Stimulated activated naive CD8-positive, alpha-beta T cell treated with anti-CD3 and anti-CD28 coated beads, Interleukin-15, Interleukin-2, amounts not matched to agents 100 ng/mL and 50 ng/mL, for 24 hours (primary cell): ENCODE results near the gene YWHAE.
"Not testable (repeated sequence)": the region's sequence is repeated elsewhere in the genome, so short reads cannot be mapped to it uniquely, and the experiment has no call there.

Experiments used
- H3K27ac Mint-ChIP-seq: one replicate; pipeline ENCODE4 v1.8.0; 2021; ENCODE audit warnings: mild to moderate bottlenecking, mixed read lengths
- H3K27me3 Mint-ChIP-seq: one replicate; pipeline ENCODE4 v1.8.0; 2021; ENCODE audit warnings: mixed read lengths
- H3K36me3 Mint-ChIP-seq: one replicate; pipeline ENCODE4 v1.8.0; 2021; ENCODE audit warnings: low read depth, mixed read lengths
- H3K4me1 Mint-ChIP-seq: one replicate; pipeline ENCODE4 v1.8.0; 2021; ENCODE audit warnings: low read depth, mixed read lengths
- H3K4me3 Mint-ChIP-seq: one replicate; pipeline ENCODE4 v1.8.0; 2021; ENCODE audit warnings: mild to moderate bottlenecking, mixed read lengths
- H3K9me3 Mint-ChIP-seq: one replicate; pipeline ENCODE4 v1.8.0; 2021; ENCODE audit warnings: mixed read lengths

The YWHAE gene

DNA sequence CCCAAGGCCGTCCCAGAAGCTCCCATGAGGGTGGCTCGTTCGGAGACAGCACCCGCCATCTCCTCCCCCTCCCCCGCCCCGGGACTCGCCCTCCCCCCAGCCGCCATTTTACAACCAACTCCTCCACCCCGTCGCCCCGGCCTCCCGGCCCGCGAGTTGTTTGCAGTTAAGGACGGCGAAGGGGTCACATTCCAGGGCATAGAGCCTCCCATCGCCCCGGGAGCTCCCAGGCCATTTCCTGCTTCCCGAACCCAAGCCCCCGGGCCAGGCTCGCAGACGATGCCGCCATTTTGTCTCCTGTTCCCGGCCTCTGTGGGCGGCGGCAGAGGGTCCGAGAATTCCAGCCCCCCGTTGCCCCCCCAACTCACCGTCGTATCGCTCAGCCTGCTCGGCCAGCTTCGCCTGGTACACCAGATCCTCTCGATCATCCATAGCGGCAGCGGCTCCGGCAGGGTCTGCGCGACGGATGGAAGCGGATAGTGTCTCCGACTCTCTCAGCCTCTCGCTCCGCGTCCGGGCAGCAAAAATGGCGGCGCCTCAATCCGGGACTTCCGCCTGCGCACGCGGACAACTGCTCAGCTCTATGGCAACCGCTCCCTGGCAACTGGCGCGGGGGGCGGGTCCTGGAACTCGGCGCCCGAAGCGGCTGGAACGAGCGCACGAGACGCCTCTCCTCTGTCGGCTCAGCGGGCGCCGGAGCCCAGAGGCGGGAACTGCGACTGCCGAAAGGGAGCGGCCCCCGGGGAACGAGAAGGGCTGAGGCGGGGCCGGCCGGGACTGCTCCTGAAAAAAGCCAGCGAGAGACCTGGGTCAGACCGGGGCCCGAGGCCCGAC, at the start of gene YWHAE:
Gene YWHAE (minus strand): TSS at position 544 of the 834 bp plus-strand sequence. CDS start 112 bp downstream, at position 432.
- Mint-ChIP-seq H3K4me1 (peaks cover 35% of the 10 kb centered on the region), H3K27me3 (no peaks in the 10 kb centered on the region), H3K4me3 (peak within 1 kb of the TSS; percentile 99), H3K9me3 (no peaks in the 10 kb centered on the region), H3K27ac (peak within 1 kb of the TSS; percentile 100), H3K36me3 (peaks cover 40% of the 10 kb centered on the region)

DNA sequence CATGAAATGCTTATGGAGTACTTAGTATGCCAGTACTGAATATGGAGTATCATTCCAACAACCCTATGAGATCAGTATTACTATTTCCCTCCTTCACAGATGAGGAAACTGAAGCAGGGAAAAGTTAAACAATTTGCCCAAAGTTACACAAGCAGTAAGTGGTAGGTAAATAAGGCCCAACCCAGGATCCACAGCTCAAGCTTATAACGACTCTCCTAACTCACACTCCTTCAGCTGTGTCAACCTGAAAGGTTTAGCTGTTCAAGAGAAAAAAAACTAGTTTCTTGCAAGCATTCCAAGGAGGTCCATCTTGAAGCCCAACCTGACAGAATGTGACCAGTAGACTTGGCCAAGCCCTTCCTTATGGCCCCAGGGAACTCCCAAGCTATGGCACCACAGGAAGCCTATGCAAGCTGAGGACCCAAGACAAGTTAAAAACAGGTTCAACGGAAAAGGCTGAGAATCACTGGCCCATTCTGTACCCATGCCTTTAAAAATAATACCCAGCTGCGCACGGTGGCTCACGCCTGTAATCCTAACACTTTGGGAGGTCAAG, 49.5 kb upstream of the YWHAE start:
- H3K27me3 Mint-ChIP-seq: no peaks in the 10 kb centered on the region
- peaks cover 54% of the 10 kb centered on the region for H3K4me1 Mint-ChIP-seq
- peaks cover 32% of the 10 kb centered on the region for H3K36me3 Mint-ChIP-seq
- no peak overlapping the region for H3K4me3 Mint-ChIP-seq
- H3K27ac Mint-ChIP-seq: no peak overlapping the region
- no peaks in the 10 kb centered on the region for H3K9me3 Mint-ChIP-seq

DNA sequence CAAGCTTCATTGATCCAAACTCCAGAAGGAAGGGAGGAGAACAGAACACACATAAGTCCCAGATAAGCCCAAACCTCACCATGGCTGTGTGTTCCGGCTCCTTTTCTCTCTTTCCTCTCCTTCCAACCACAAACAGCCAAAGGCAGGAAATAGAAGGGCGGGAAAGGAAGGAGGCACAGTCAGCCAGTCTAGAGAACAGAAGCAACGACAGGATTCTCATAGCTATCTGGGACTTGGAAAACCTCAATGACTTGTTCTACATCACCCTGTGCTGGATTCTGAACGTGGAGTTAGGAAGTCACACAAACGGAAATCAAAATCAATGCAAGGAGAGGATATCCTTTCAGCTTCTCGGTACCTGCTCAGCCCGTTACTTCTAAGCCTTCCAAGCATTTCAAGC, 47.0 kb upstream of the YWHAE start:
- H3K4me3 Mint-ChIP-seq: no peak overlapping the region
- H3K27me3 Mint-ChIP-seq: no peaks in the 10 kb centered on the region
- H3K36me3 Mint-ChIP-seq: peaks cover 16% of the 10 kb centered on the region
- H3K27ac Mint-ChIP-seq: no peak overlapping the region
- H3K9me3 Mint-ChIP-seq: no peaks in the 10 kb centered on the region
- peaks cover 35% of the 10 kb centered on the region for H3K4me1 Mint-ChIP-seq

DNA sequence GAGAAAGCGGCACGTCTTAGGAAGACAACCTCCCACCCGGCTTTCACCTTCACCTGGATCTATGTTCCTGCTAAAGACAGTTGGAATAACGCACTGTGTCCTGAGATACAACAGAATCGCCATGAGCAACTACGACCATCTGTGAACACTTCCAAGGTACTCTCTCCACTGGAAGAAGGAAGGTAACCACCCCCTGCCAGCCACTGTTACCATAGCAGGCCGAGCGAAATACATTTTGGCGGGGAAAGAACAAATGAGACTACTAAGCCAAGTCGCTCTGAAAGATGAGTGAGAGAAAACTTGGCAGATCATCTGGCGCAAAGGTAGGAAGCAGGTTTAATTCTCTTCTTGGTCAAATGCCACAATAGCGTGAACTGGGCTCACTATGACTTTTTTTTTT, 46.2 kb upstream of the YWHAE start:
- H3K36me3 Mint-ChIP-seq: peaks cover 8% of the 10 kb centered on the region
- H3K4me1 Mint-ChIP-seq: peaks cover 33% of the 10 kb centered on the region
- peak overlapping the region; percentile 38 for H3K27ac Mint-ChIP-seq
- H3K4me3 Mint-ChIP-seq: no peak overlapping the region
- H3K27me3 Mint-ChIP-seq: no peaks in the 10 kb centered on the region
- H3K9me3 Mint-ChIP-seq: no peaks in the 10 kb centered on the region

DNA sequence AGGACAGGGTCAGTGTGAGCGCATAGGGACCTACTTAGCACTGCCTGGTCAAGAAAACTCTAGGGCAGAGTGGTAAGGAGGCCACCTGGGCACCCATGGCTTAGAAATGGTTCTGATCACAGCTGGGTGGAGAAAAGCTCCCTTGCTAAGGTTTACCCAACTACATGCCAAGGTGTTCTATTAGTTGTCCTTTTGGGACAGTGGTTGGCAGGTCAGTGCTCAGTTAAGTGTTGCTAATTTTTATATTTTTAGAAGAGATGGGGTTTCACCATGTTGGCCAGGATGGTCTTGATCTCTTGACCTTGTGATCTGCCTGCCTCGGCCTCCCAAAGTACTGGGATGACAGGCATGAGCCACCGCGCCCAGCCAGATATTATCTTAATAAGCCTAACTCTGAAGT, 45.7 kb upstream of the YWHAE start:
- peaks cover 33% of the 10 kb centered on the region for H3K4me1 Mint-ChIP-seq
- H3K36me3 Mint-ChIP-seq, H3K27ac Mint-ChIP-seq, H3K27me3 Mint-ChIP-seq, H3K9me3 Mint-ChIP-seq, H3K4me3 Mint-ChIP-seq: not testable (repeated sequence)

DNA sequence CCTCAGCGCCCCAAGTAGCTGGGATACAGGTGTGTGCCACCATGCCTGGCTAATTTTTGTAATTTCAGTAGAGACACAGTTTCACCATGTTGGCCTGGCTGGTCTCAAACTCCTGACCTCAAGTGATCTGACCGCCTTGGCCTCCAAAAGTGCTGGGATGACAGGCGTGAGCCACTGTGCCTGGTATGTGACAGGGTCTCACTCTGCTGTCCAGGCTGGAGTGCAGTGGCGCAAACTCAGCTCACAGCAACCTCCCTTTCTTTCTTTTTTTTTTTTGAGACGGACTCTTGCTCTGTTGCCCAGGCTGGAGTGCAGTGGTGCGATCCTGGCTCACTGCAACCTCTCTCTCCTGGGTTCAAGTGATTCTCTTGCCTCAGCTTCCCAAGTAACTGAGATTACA, 42.7 kb upstream of the YWHAE start:
- H3K36me3 Mint-ChIP-seq, H3K4me3 Mint-ChIP-seq, H3K9me3 Mint-ChIP-seq, H3K27me3 Mint-ChIP-seq, H3K27ac Mint-ChIP-seq: not testable (repeated sequence)
- H3K4me1 Mint-ChIP-seq: peaks cover 23% of the 10 kb centered on the region

DNA sequence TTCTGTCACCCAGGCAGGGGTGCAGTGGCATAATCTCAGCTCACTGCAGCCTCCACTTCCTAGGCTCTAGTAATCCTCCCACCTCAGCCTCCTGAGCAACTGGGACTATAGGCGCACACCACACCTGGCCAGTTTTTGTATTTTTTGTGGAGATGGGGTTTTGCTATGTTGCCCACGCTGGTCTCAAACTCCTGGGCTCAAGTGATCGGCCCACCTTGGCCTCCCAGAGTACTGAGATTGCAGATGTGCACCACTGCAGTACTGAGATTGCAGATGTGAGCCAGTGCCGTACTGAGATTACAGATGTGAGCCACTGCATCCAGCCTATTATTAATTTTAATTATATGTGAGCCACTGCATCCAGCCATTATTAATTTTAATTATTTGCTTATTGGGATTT, 42.2 kb upstream of the YWHAE start:
- Mint-ChIP-seq H3K27ac (no peak overlapping the region), H3K36me3 (peaks cover 10% of the 10 kb centered on the region), H3K27me3 (no peaks in the 10 kb centered on the region), H3K4me3 (no peak overlapping the region), H3K4me1 (peaks cover 20% of the 10 kb centered on the region), H3K9me3 (no peaks in the 10 kb centered on the region)

DNA sequence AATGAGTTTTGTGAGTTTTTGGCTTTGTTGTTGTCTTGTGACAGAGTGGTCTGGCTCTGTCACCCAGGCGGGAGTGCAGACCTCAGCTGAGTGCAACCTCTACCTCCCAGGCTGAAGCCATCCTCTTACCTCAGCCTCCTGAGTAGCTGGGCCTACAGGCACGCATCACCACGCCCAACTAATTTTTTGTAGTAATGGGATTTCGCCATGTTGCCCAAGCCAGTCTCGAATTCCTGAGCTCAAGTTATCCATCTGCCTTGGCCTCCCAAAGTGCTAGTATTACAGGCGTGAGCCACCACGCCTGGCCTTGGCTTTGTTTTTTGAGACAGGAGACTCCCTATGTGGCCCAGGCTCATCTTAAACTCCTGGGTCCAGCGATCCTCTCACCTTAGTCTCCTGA, 40.9 kb upstream of the YWHAE start:
- H3K36me3 Mint-ChIP-seq: peaks cover 22% of the 10 kb centered on the region
- H3K27me3 Mint-ChIP-seq: no peaks in the 10 kb centered on the region
- H3K4me1 Mint-ChIP-seq: peaks cover 16% of the 10 kb centered on the region
- H3K4me3 Mint-ChIP-seq: no peak overlapping the region
- no peaks in the 10 kb centered on the region for H3K9me3 Mint-ChIP-seq
- H3K27ac Mint-ChIP-seq: no peak overlapping the region

DNA sequence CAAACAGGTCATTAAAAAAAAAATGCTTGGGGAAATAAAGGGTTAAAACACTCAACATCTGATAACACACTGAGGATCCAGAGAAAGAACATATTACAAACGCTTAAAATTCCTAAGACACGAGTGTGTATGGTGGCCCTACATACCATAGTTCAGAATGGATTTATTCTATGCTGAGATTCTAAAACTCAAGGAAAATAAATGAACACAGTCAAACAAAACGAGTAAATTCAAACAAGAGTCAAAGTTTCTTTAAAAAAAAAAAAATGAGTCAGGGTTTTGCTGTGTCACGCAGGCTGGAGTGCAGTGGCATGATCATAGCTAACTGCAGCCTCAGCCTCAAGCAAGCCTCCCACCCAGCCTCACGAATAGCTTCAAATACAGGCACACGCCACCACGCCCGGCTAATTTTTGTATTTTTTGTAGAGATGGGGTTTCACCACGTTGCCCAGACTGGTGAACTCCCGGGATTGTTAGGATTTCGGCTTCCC, 38.6 kb upstream of the YWHAE start:
- Mint-ChIP-seq H3K4me3 (no peak overlapping the region), H3K4me1 (peaks cover 14% of the 10 kb centered on the region), H3K27me3 (no peaks in the 10 kb centered on the region), H3K9me3 (no peaks in the 10 kb centered on the region), H3K36me3 (peaks cover 42% of the 10 kb centered on the region), H3K27ac (no peak overlapping the region)

DNA sequence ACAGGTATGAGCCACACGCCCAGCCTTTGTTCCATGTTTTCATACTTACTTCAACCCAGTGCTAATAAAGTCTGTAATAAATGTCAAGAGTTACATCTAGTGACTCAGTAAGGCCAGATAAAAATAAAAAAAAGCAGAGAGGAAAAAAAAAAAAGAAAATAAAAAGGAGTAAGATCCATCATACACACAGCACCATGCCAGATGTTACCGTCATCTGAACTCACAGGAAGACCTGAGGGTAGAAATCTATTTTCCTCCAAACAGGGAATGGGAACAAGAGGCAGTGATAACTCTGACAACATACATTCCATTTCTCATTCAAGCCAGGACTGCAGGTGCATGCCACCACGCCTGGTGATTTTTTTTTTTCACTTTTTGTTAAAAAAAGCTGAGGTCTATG, 35.3 kb upstream of the YWHAE start:
- no peaks in the 10 kb centered on the region for H3K9me3 Mint-ChIP-seq
- peak overlapping the region; percentile 57 for H3K27ac Mint-ChIP-seq
- no peaks in the 10 kb centered on the region for H3K27me3 Mint-ChIP-seq
- H3K4me1 Mint-ChIP-seq: peaks cover 25% of the 10 kb centered on the region
- no peak overlapping the region for H3K4me3 Mint-ChIP-seq
- peaks cover 55% of the 10 kb centered on the region for H3K36me3 Mint-ChIP-seq

DNA sequence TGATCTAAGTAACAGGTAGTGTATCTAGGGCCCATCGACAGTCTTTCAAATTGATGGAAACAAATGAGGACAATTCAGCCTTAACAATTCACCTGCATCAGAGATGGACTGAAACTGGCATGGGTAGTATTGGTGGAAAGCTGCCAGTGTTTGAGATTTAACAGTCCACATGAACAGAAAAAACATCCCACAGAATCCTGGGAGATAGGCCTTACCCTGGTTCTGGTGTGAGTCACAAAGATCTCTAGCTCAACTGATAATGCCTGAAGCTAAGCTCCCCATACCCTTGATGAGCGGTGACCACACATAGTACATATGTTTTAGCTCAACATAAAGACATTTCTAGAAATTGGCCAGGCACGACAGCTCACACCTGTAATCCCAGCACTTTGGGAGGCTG, 34.1 kb upstream of the YWHAE start:
- H3K27me3 Mint-ChIP-seq: no peaks in the 10 kb centered on the region

DNA sequence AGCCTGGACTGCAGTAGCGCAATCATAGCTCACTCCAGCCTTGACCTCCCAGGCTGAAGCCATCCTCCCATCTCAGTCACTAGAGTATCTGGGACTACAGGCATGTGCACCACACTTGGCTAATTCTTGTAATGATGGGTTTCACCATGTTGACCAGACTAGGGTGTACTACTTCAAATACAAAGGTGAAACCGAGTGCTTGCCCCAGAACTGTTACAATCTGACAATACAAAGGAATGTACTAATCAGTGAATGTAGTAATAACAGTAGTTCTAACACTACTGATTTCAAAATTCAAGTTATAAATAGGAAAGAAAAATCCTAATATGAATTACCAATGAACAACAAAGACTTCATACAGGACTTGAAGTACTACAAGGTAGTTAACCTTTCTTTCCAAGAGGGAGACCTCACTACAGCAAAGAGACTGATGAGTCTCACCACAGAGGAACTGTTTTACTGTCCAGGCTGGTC, 31.6 kb upstream of the YWHAE start:
- Mint-ChIP-seq H3K27me3 (no peaks in the 10 kb centered on the region), H3K4me1 (peaks cover 14% of the 10 kb centered on the region), H3K36me3 (peaks cover 54% of the 10 kb centered on the region), H3K9me3 (no peaks in the 10 kb centered on the region), H3K4me3 (no peak overlapping the region), H3K27ac (no peak overlapping the region)

More for the DNA sequence above, 34.1 kb upstream of the YWHAE start:
- Mint-ChIP-seq H3K27ac (no peak overlapping the region), H3K36me3 (peaks cover 61% of the 10 kb centered on the region), H3K9me3 (no peaks in the 10 kb centered on the region), H3K4me1 (peaks cover 22% of the 10 kb centered on the region), H3K4me3 (no peak overlapping the region)

DNA sequence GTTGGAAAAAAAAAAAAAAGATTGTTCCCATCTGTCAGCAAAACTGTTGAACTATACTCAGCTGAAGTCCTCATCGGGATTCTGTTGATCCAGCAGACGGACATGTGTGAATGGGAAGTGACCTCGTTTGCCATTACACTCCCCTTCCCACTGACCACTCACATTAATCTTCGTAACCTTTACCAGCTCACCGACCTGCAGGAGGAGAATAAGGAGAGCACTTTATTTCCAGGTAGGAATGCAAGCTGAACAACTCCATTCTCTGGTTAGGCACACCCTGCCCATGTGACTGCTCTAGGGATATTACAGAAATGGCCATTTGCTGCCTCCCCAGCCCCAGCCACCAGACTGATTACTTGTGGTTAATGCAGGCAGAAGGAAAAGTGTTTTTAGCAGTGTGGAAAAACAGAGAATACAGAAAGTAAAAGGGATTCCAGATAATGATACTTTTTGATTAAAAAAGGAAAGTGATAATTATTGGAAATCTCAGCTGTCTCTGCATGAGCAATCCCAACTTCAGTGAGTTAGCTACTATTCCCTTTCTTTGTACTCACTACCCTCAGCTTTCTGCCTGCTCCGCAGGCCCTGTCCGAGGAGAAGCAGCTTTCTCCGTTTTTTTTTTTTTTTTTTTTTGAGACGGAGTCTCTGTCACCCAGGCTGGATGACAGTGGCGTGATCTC, 23.6 kb upstream of the YWHAE start:
- Mint-ChIP-seq H3K4me3 (no peak overlapping the region), H3K36me3 (peaks cover 41% of the 10 kb centered on the region), H3K27ac (peak overlapping the region; percentile 63), H3K4me1 (peaks cover 24% of the 10 kb centered on the region), H3K27me3 (no peaks in the 10 kb centered on the region), H3K9me3 (no peaks in the 10 kb centered on the region)

DNA sequence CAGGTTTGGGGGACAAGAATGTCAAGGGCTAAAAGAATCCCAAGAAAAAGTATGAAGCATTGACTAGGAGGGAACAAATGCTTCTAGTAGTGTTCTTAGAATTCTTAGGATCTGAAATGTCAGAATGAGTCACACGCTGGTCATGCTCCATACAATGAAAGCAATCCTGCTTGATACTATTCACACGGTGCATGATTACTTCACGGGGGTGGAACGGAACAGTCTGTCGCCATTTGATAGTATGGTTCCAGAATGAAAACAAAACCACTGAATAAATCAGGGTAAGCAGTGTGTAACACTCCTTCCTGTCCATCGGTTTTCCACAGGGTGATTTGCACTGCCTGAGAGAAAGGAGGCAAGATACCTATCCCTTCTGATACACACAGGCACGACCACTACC, 22.9 kb upstream of the YWHAE start:
- H3K27me3 Mint-ChIP-seq: no peaks in the 10 kb centered on the region
- no peaks in the 10 kb centered on the region for H3K9me3 Mint-ChIP-seq
- H3K4me3 Mint-ChIP-seq: no peak overlapping the region
- H3K36me3 Mint-ChIP-seq: peaks cover 40% of the 10 kb centered on the region
- peak overlapping the region; percentile 36 for H3K27ac Mint-ChIP-seq
- peaks cover 21% of the 10 kb centered on the region for H3K4me1 Mint-ChIP-seq

DNA sequence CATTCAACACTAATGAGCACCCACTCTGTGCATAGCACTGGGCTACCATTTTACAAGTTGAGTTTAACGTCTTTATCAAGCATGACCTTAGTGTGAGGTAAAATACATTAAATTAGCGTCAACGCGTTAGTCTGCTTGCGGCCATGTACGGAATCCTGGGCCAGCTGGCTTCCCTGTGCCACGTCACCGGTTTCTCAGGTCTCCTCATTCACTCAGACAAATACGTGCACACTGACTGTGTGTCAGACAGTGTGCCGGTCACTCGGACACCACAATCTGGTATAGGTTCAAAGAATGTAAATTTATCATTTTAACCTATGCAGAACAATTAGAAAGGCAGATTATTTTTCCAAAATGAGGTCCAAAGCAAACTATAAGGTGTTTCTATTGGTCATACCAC, 21.4 kb upstream of the YWHAE start:
- H3K36me3 Mint-ChIP-seq: peaks cover 41% of the 10 kb centered on the region
- no peaks in the 10 kb centered on the region for H3K27me3 Mint-ChIP-seq
- H3K4me3 Mint-ChIP-seq: no peak overlapping the region

More for the DNA sequence above, 21.4 kb upstream of the YWHAE start:
- Mint-ChIP-seq H3K9me3 (no peaks in the 10 kb centered on the region), H3K27ac (no peak overlapping the region), H3K4me1 (peaks cover 21% of the 10 kb centered on the region)
